Natural killer cell (primary cell): ENCODE data around the gene NPDC1. TPM values are rescaled to one million over a fixed set of nuclear protein-coding genes. Genes with fewer than 3 reads are reported as not detected.
A peak's percentile ranks its signal among the peaks of the same experiment; 100 is the strongest.

Experiments
- ATAC-seq, 3 donors: fragments of 150-1000 bp in 2 of 3; fragments of 200-7000 bp in 1 of 3; cut with Tn5 transposase; 1 replicate in 1 of 3; 2 replicates in 2 of 3; pipeline ENCODE4 v1.10.0; 2021; ENCODE audit warnings: mild to moderate bottlenecking in 2 of 3, moderate library complexity in 2 of 3
- DNase-seq, 2 donors: peaks; one replicate each; pipeline versions ENCODE4 v3.0.0 to v3.0.0-alpha.2; 2013 to 2021; ENCODE audit warnings: mixed read lengths in 1 of 2
- H3K27ac ChIP-seq: one replicate; pipeline ENCODE4 v1.5.1; 2013; ENCODE audit warnings: mild to moderate bottlenecking, low read length
- H3K27me3 ChIP-seq: one replicate; pipeline ENCODE4 v1.6.1; 2013; ENCODE audit warnings: low read length; ENCODE audit not compliant: control insufficient read depth, insufficient read depth
- H3K36me3 ChIP-seq: one replicate; pipeline ENCODE4 v1.6.1; 2013; ENCODE audit warnings: low read length; ENCODE audit not compliant: control insufficient read depth, insufficient read depth
- H3K4me1 ChIP-seq: one replicate; pipeline ENCODE4 v1.6.1; 2013; ENCODE audit warnings: low read length; ENCODE audit not compliant: control insufficient read depth, insufficient read depth
- H3K4me3 ChIP-seq: one replicate; pipeline ENCODE4 v1.5.1; 2013; ENCODE audit warnings: low read length
- H3K9me3 ChIP-seq: one replicate; pipeline ENCODE4 v1.6.1; 2013; ENCODE audit warnings: low read length; ENCODE audit not compliant: control insufficient read depth, insufficient read depth
- H3K27ac Mint-ChIP-seq, 2 donors: one replicate each; pipeline ENCODE4 v1.8.0; 2022; ENCODE audit warnings: mild to moderate bottlenecking in 2 of 2, mixed read lengths in 2 of 2, moderate library complexity in 1 of 2
- H3K27me3 Mint-ChIP-seq, 2 donors: one replicate each; pipeline ENCODE4 v1.8.0; 2022; ENCODE audit warnings: low read depth in 2 of 2, mixed read lengths in 2 of 2
- H3K36me3 Mint-ChIP-seq: one replicate; pipeline ENCODE4 v1.8.0; 2022; ENCODE audit warnings: mixed read lengths
- H3K4me1 Mint-ChIP-seq, 2 donors: one replicate each; pipeline ENCODE4 v1.8.0; 2022; ENCODE audit warnings: mixed read lengths in 2 of 2
- H3K4me3 Mint-ChIP-seq: one replicate; pipeline ENCODE4 v1.8.0; 2022; ENCODE audit warnings: mild to moderate bottlenecking, moderate library complexity, mixed read lengths
- H3K9me3 Mint-ChIP-seq, 2 donors: one replicate each; pipeline ENCODE4 v1.8.0; 2022; ENCODE audit warnings: mixed read lengths in 2 of 2
- CTCF ChIP-seq: fragments of 200-600 bp; IDR thresholded peaks from one replicate; pipeline ENCODE4 v1.8.0; 2022; ENCODE audit warnings: antibody characterized with exemption
- WGBS: methylation state at CpG from one replicate; pipeline ENCODE4 v1.1.7; 2013; ENCODE audit warnings: missing lambda C conversion rate; ENCODE audit not compliant: insufficient coverage; 5-methylcytosine and 5-hydroxymethylcytosine counted together
- intact Hi-C: fragments of 100-400 bp; cut with micrococcal nuclease; formaldehyde crosslinking; loops from one replicate; pipeline ENCODE4 v1.14.2; 2022
- total RNA-seq, 4 donors: library from RNA; stranded (reverse); fragments of 120-200 nt in 1 of 4; gene quantifications; one replicate each; pipeline versions ENCODE4 v1.2.3 to v1.2.4, GENCODE V29; 2013 to 2022

Gene NPDC1
- total RNA-seq, 3 donors from 2014 or later (not counting 1 experiment from before 2014, with no cell fraction given), result 0.87 to 5.6 (median 3.4) TPM

GRCh38 chr9:137029058-137029936 lies 16.7 kb downstream of the NPDC1 start:
- 4% methylated on average over 17 of the region's 19 CpGs for WGBS
- peak; percentile 43 to 67 (median 50) for ATAC-seq

GRCh38 chr9:137028263-137029057 lies 17.5 kb downstream of the NPDC1 start:
- DNase-seq, result peak; percentile 70 to 90
- peak overlapping the region; percentile 68 for H3K4me3 ChIP-seq
- intact Hi-C loops, result no loop called here
- peak; percentile 64 to 75 (median 67) for ATAC-seq
- H3K9me3 ChIP-seq, result no peaks in the 10 kb centered on the region
- no peaks in the 10 kb centered on the region for H3K27me3 ChIP-seq
- TF ChIP-seq CTCF, result no peak
- under 1% methylated on average over 98 of the region's 98 CpGs for WGBS
- Mint-ChIP-seq H3K27ac (peak overlapping the region; percentile 88 to 91), H3K4me1 (peaks cover 32 to 67% of the 10 kb centered on the region in 2 donors), H3K9me3 (no peaks in the 10 kb centered on the region), H3K4me3 (peak overlapping the region; percentile 91), H3K27me3 (no peaks in the 10 kb centered on the region), H3K36me3 (no peaks in the 10 kb centered on the region)
- H3K27ac ChIP-seq, result peak overlapping the region; percentile 73
- H3K36me3 ChIP-seq, result no peaks in the 10 kb centered on the region
- peaks cover 85% of the 10 kb centered on the region for H3K4me1 ChIP-seq

More at GRCh38 chr9:137029058-137029936, 16.7 kb downstream of the NPDC1 start:
- no peaks in the 10 kb centered on the region for H3K27me3 ChIP-seq
- H3K4me3 ChIP-seq, result peak overlapping the region; percentile 68
- intact Hi-C loops, result no loop called here
- H3K4me1 ChIP-seq, result peaks cover 92% of the 10 kb centered on the region
- H3K27ac ChIP-seq, result peak overlapping the region; percentile 73
- Mint-ChIP-seq H3K27ac (peak overlapping the region; percentile 88 to 91), H3K9me3 (no peaks in the 10 kb centered on the region), H3K4me3 (peak overlapping the region; percentile 91), H3K27me3 (no peaks in the 10 kb centered on the region), H3K36me3 (no peaks in the 10 kb centered on the region), H3K4me1 (peaks cover 32 to 68% of the 10 kb centered on the region in 2 donors)
- TF ChIP-seq CTCF, result peak; percentile 80
- H3K9me3 ChIP-seq, result no peaks in the 10 kb centered on the region
- DNase-seq, result peak; percentile 79 to 83
- H3K36me3 ChIP-seq, result no peaks in the 10 kb centered on the region

- no peak for ATAC-seq
- intact Hi-C loops, result no loop called here
- H3K4me3 ChIP-seq, result peak within 1 kb of the TSS; percentile 68
- Mint-ChIP-seq H3K4me3 (peak within 1 kb of the TSS; percentile 91), H3K27me3 (no peaks in the 10 kb centered on the region), H3K9me3 (no peaks in the 10 kb centered on the region), H3K27ac (peak within 1 kb of the TSS; percentile 88 to 91), H3K36me3 (no peaks in the 10 kb centered on the region), H3K4me1 (peaks cover 27 to 61% of the 10 kb centered on the region in 2 donors)
- no peaks in the 10 kb centered on the region for H3K27me3 ChIP-seq
- peak within 1 kb of the TSS; percentile 73 for H3K27ac ChIP-seq
- H3K36me3 ChIP-seq, result peaks cover 1% of the 10 kb centered on the region
- TF ChIP-seq CTCF, result no peak
- H3K4me1 ChIP-seq, result peaks cover 76% of the 10 kb centered on the region
- no peak for DNase-seq
- no peaks in the 10 kb centered on the region for H3K9me3 ChIP-seq
- 6% methylated on average over 95 of the region's 95 CpGs for WGBS
These were observed 18.4 kb downstream of the NPDC1 start, which contains the start of gene ABCA2 for GRCh38 chr9:137027369-137028262. ABCA2 (minus strand) TSS chr9:137028237; CDS start chr9:137028140, 97 bp downstream.
